Measurements from ENCODE around the gene TXNDC9. TPM values are rescaled to one million over a fixed set of nuclear protein-coding genes. Genes with fewer than 3 reads are reported as not detected.
"Not testable (repeated sequence)": the region's sequence is repeated elsewhere in the genome, so short reads cannot be mapped to it uniquely, and the experiment has no call there.

Gene TXNDC9
- total RNA-seq, 4 donors from 2014 or later: 23.3 to 32.4 (median 29.7) TPM

- in situ Hi-C loops (cut with MboI; ENCODE audit: low sequenced_read_pairs in 4 of 4) (no loop called here), intact Hi-C loops (cut with DNase I; ENCODE audit: low total_unique reads) (no loop called here)
- H3K27me3 ChIP-seq: no peaks in the 10 kb centered on the region
- H3K4me1 ChIP-seq: no peaks in the 10 kb centered on the region
- ATAC-seq (no peak), DNase-seq (no peak)
- no peaks in the 10 kb centered on the region for H3K9me3 ChIP-seq
- peaks cover 0 to 53% of the 10 kb centered on the region in 2 donors for H3K36me3 ChIP-seq
- TF ChIP-seq POLR2A (IDR thresholded peaks at IDR 0.05): no peak
- TF ChIP-seq CTCF (IDR thresholded peaks at IDR 0.05 in 4 of 5, conservative IDR thresholded peaks at IDR 0.05 in 1 of 5): no peak
- no peak overlapping the region for H3K4me3 ChIP-seq
- no peak overlapping the region for H3K27ac ChIP-seq
Observed at GRCh38 chr2:99317161-99317872, 18.8 kb downstream of the TXNDC9 start.

DNA sequence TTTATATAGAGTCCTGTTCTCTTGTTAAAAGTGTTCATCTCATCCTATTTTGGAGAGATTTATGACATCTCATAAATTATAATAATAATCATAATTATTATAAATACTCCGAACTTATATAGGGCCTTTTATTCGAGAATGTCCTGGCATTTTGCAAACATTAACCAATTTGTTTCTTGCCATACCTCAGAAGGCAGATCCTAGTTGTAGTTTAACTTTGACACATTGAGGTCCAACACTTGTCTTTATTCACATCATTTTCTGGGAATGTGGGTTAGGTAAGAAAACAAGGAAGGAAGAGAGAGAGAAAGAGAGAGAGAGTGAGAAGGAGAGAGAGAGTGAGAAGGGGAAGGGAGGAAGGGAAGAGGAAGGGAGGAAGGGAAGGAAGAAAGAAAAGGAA lies 35.0 kb downstream of the TXNDC9 start, which contains the start of gene LYG1:
Gene LYG1 (minus strand): TSS at position 101 of the 400 bp plus-strand sequence. CDS start 5,527 bp downstream, outside the sequence.
- in situ Hi-C loops (cut with MboI; ENCODE audit: low sequenced_read_pairs in 4 of 4); H3K4me1 ChIP-seq; H3K4me3 ChIP-seq; DNase-seq; H3K27ac ChIP-seq; ATAC-seq; H3K9me3 ChIP-seq; H3K27me3 ChIP-seq; intact Hi-C loops (cut with DNase I; ENCODE audit: low total_unique reads): not testable (repeated sequence)
- H3K36me3 ChIP-seq: peaks cover 0 to 21% of the 10 kb centered on the region in 2 donors

DNA sequence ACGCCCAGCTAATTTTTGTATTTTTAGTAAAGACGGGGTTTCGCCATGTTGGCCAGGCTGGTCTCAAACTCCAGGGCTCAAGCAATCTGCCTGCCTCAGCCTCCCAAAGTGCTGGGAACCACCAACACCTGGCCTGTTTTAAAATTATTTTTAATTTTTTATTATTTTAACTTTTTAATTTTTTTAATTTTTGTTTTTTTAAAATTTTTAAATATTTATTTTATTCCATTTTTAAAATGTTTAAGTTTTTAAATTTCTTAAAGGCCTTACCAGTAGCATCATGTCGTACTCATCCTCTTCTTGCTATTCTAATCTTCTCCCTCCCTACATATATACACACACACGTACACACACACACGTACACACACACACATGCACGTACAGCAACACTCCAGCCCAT lies 36.6 kb downstream of the TXNDC9 start:
- no peak for ATAC-seq
- Histone ChIP-seq H3K4me3 (no peak overlapping the region), H3K27me3 (no peaks in the 10 kb centered on the region), H3K4me1 (no peaks in the 10 kb centered on the region), H3K36me3 (peaks cover 0 to 17% of the 10 kb centered on the region in 2 donors), H3K27ac (no peak overlapping the region), H3K9me3 (no peaks in the 10 kb centered on the region)
- intact Hi-C loops (cut with DNase I; ENCODE audit: low total_unique reads) (no loop called here), in situ Hi-C loops (cut with MboI; ENCODE audit: low sequenced_read_pairs in 4 of 4) (no loop called here)
- no peak for DNase-seq
- no peak for TF ChIP-seq POLR2A (IDR thresholded peaks at IDR 0.05)
- no peak for TF ChIP-seq CTCF (IDR thresholded peaks at IDR 0.05 in 4 of 5, conservative IDR thresholded peaks at IDR 0.05 in 1 of 5)

DNA sequence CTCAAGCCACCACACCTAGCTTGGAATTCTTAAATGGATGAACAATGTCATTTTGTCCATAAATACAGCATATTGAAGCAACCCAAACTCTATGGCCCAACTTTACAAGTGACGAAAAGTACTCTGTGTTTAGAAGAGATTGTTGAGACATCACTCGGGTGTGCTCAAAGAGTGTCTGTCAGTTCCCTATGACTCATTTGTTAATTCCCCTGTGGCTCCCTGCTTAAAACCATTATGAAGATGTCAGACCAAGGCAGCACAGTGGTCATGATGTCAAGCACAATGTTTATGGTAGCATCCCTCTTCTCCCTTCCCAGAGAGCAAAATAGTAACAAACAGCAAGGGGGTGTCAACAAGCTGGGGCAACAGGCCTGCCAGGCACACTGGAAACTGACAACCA lies 38.1 kb downstream of the TXNDC9 start:
- H3K27me3 ChIP-seq: no peaks in the 10 kb centered on the region
- no peaks in the 10 kb centered on the region for H3K9me3 ChIP-seq
- DNase-seq: no peak
- no peak overlapping the region for H3K4me3 ChIP-seq
- in situ Hi-C loops (cut with MboI; ENCODE audit: low sequenced_read_pairs in 4 of 4): no loop called here
- intact Hi-C loops (cut with DNase I; ENCODE audit: low total_unique reads): no loop called here
- H3K36me3 ChIP-seq: peaks cover 0 to 13% of the 10 kb centered on the region in 2 donors
- ATAC-seq: no peak
- H3K27ac ChIP-seq: no peak overlapping the region
- TF ChIP-seq CTCF (IDR thresholded peaks at IDR 0.05 in 4 of 5, conservative IDR thresholded peaks at IDR 0.05 in 1 of 5): no peak
- TF ChIP-seq POLR2A (IDR thresholded peaks at IDR 0.05): no peak
- H3K4me1 ChIP-seq: no peaks in the 10 kb centered on the region

GRCh38 chr2:99285526-99285925 lies 50.6 kb downstream of the TXNDC9 start:
- Histone ChIP-seq H3K9me3 (no peaks in the 10 kb centered on the region), H3K27me3 (no peaks in the 10 kb centered on the region), H3K27ac (no peak overlapping the region), H3K4me3 (no peak overlapping the region), H3K4me1 (no peaks in the 10 kb centered on the region), H3K36me3 (peaks cover 0 to 35% of the 10 kb centered on the region in 2 donors)
- ATAC-seq (no peak), DNase-seq (no peak)
- TF ChIP-seq POLR2A (IDR thresholded peaks at IDR 0.05) (no peak), CTCF (IDR thresholded peaks at IDR 0.05 in 4 of 5, conservative IDR thresholded peaks at IDR 0.05 in 1 of 5) (no peak)
- in situ Hi-C loops (cut with MboI; ENCODE audit: low sequenced_read_pairs in 4 of 4): no loop called here
- intact Hi-C loops (cut with DNase I; ENCODE audit: low total_unique reads): no loop called here
